ENCODE data around the gene NDUFA6. TPM values are rescaled to one million over a fixed set of nuclear protein-coding genes. Genes with fewer than 3 reads are reported as not detected.
"Not testable (repeated sequence)": the region's sequence is repeated elsewhere in the genome, so short reads cannot be mapped to it uniquely, and the experiment has no call there.

Gene NDUFA6
- total RNA-seq (2014; rRNA removed; shearing (Covaris generic)) (56.3 and 63.2 TPM in 2 replicates), polyA plus RNA-seq (2016; fragmentation: Nextera tagmentation; extraction: Ambion mirVana) (180 TPM in 2 replicates)

DNA sequence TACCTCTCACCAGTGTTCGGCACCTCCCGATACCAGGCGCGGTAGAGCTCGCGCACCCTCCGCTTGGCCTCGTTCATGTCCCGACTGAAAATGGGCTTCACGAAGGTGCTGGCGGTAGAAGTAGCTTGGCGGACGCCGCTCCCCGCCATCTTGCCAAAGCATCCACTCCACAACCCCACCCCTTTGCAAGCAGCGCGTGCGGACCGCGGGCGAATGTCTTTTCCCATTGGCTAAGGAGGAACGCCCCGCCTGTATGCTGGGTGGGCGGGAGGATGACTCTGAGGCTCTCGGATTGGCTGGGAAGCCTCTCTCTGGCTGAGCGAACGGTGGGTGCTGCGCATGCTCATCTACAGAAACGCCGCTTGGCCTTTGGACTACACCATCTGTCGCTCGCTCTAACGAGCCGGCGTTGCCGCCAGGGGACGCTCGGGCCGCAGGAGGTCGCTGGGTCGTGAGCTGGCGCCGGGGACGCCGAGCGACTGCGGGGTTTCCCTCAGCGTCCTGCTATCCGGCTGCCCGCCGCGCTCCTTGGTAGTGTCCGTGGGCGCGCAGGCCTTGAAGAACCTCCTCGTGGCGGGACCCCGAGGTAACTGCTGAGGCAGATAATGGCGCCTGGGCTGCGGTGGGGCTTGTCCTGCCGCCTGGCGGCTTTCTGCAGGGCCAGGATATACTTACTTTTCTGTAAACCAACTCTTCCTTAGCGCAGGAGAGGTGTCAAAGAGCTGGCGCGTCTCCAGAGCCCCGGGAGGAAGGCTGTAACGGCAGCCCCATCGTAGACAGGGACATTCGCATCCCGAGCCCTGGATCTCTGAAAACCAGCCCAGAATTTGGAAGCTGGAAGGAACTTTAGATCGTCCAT lies at the start of gene NDUFA6:
Gene NDUFA6 (minus strand): TSS at position 177 of the 859 bp plus-strand sequence. CDS start 28 bp downstream, at position 149.
- Histone ChIP-seq H3F3A (ENCODE audit: insufficient read depth) (0 out of 2 replicates have a peak, but pooled peaks cover 12% of the 10 kb centered on the region), H4K20me1 (ENCODE audit: insufficient read depth) (no peaks in the 10 kb centered on the region; the same call in 1 of the 2 replicates), H3K4me3 (peak within 1 kb of the TSS; percentile 95), H3K4me2 (ENCODE audit: unreplicated experiment) (peak within 1 kb of the TSS; percentile 90), H3K36me3 (ENCODE audit: low read depth) (peaks cover 9% of the 10 kb centered on the region), H3K9ac (peak within 1 kb of the TSS; percentile 97), H3K27me3 (replicated peaks; ENCODE audit: insufficient read depth) (no peaks in the 10 kb centered on the region), H3K79me2 (ENCODE audit: insufficient read depth) (peaks cover 40% of the 10 kb centered on the region), H3K4me1 (ENCODE audit: insufficient read depth) (0 out of 2 replicates have a peak, but pooled peaks cover 3% of the 10 kb centered on the region), H3K9me3 (ENCODE audit: low read depth) (no peaks in the 10 kb centered on the region), H3K9me2 (ENCODE audit: insufficient read depth) (no peaks in the 10 kb centered on the region), H2AFZ (peak within 1 kb of the TSS; percentile 95), H3K27ac (peak within 1 kb of the TSS; percentile 94)
- WGBS, 2 experiments (ENCODE audit: low coverage in 1 of 2, low lambda C conversion rate in 2 of 2, missing lambda C conversion rate in 2 of 2): 1 to 2% methylated on average over 47 to 71 of the region's 71 CpGs
- in situ Hi-C loops (cut with MboI): loop anchor here (10.0 kb wide), 1 partner anchor 344 kb away; the partner anchor contains the start of gene NFAM1
- TF ChIP-seq EZH2phosphoT487 (IDR thresholded peaks at IDR 0.05; ENCODE audit: insufficient read depth, low read depth) (no peak), EZH2 (IDR thresholded peaks at IDR 0.05; ENCODE audit: insufficient read depth, poor library complexity, severe bottlenecking) (no peak)
- peak; percentile 100 for DNase-seq

DNA sequence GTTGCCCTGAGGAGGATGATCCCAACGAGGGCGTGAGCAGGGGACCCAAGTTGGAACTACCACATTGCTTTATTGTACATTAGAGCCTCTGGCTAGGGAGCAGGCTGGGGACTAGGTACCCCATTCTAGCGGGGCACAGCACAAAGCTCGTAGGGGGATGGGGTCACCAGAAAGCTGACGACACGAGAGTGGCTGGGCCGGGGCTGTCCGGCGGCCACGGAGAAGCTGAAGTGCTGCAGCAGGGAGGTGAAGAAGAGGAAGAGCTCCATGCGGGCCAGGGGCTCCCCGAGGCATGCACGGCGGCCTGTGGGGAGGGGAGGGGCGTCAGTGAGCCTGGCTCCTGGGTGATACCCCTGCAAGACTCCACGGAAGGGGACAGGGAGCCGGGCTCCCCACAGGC lies 49.6 kb upstream of the NDUFA6 start:
- H3K4me3 ChIP-seq; H3K9me3 ChIP-seq (ENCODE audit: low read depth); H4K20me1 ChIP-seq (ENCODE audit: insufficient read depth); H2AFZ ChIP-seq; H3K4me2 ChIP-seq (ENCODE audit: unreplicated experiment); H3K4me1 ChIP-seq (ENCODE audit: insufficient read depth); DNase-seq; H3K27ac ChIP-seq; H3K9me2 ChIP-seq (ENCODE audit: insufficient read depth); H3K27me3 ChIP-seq (replicated peaks; ENCODE audit: insufficient read depth); H3F3A ChIP-seq (ENCODE audit: insufficient read depth); in situ Hi-C loops (cut with MboI); H3K79me2 ChIP-seq (ENCODE audit: insufficient read depth); H3K9ac ChIP-seq; H3K36me3 ChIP-seq (ENCODE audit: low read depth): not testable (repeated sequence)
- WGBS, 2 experiments (ENCODE audit: low coverage in 1 of 2, low lambda C conversion rate in 2 of 2, missing lambda C conversion rate in 2 of 2): 85 to 94% methylated on average over 9 to 15 of the region's 17 CpGs

DNA sequence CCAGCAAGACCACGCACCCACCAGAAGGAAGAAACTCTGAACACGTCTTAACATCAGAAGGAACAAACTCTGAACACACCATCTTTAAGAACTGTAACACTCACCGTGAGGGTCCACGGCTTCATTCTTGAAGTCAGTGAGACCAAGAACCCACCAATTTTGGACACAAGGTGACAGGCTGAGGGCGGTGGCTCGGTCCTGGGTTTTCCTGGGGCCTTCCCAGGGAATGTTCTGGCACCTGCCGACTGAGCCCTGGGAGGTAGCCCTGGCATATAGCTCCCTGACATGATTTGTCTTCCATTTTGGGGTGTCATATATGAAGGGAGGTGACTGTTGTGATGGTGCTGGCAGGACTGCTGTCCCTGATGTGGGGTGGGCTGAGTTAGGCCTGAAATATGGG lies 48.9 kb upstream of the NDUFA6 start:
- H2AFZ ChIP-seq; in situ Hi-C loops (cut with MboI): not testable (repeated sequence)

GRCh38 chr22:42138972-42139371 lies 48.4 kb upstream of the NDUFA6 start:
- H3F3A ChIP-seq (ENCODE audit: insufficient read depth): no peaks in the 10 kb centered on the region
- DNase-seq: no peak
- H3K9ac ChIP-seq: no peak overlapping the region
- no peak overlapping the region for H3K27ac ChIP-seq
- H3K36me3 ChIP-seq (ENCODE audit: low read depth): no peaks in the 10 kb centered on the region
- no peaks in the 10 kb centered on the region for H3K27me3 ChIP-seq (replicated peaks; ENCODE audit: insufficient read depth)
- no peak overlapping the region for H3K4me2 ChIP-seq (ENCODE audit: unreplicated experiment)
- 96 to 98% methylated on average over 2 of the region's 2 CpGs for WGBS, 2 experiments (ENCODE audit: low coverage in 1 of 2, low lambda C conversion rate in 2 of 2, missing lambda C conversion rate in 2 of 2)
- no peaks in the 10 kb centered on the region for H3K79me2 ChIP-seq (ENCODE audit: insufficient read depth)
- no peaks in the 10 kb centered on the region for H4K20me1 ChIP-seq (ENCODE audit: insufficient read depth)
- H3K9me3 ChIP-seq (ENCODE audit: low read depth): no peaks in the 10 kb centered on the region
- no peak overlapping the region for H3K4me3 ChIP-seq
- no peaks in the 10 kb centered on the region for H3K4me1 ChIP-seq (ENCODE audit: insufficient read depth)
- TF ChIP-seq EZH2phosphoT487 (IDR thresholded peaks at IDR 0.05; ENCODE audit: insufficient read depth, low read depth) (no peak), EZH2 (IDR thresholded peaks at IDR 0.05; ENCODE audit: insufficient read depth, poor library complexity, severe bottlenecking) (no peak)
- no peaks in the 10 kb centered on the region for H3K9me2 ChIP-seq (ENCODE audit: insufficient read depth)
- in situ Hi-C loops (cut with MboI): no loop called here
- no peak overlapping the region for H2AFZ ChIP-seq

More for the DNA sequence above, 48.9 kb upstream of the NDUFA6 start:
- not testable (repeated sequence) for H4K20me1 ChIP-seq (ENCODE audit: insufficient read depth); H3K9me3 ChIP-seq (ENCODE audit: low read depth); H3K4me2 ChIP-seq (ENCODE audit: unreplicated experiment); H3K27me3 ChIP-seq (replicated peaks; ENCODE audit: insufficient read depth); DNase-seq; H3K9ac ChIP-seq; H3K4me3 ChIP-seq; H3K36me3 ChIP-seq (ENCODE audit: low read depth); H3K9me2 ChIP-seq (ENCODE audit: insufficient read depth); H3K79me2 ChIP-seq (ENCODE audit: insufficient read depth); H3K4me1 ChIP-seq (ENCODE audit: insufficient read depth); H3F3A ChIP-seq (ENCODE audit: insufficient read depth); H3K27ac ChIP-seq
- 97 to 98% methylated on average over 7 of the region's 7 CpGs for whole genome bisulfite sequencing, 2 experiments (ENCODE audit: low coverage in 1 of 2, low lambda C conversion rate in 2 of 2, missing lambda C conversion rate in 2 of 2)

All from GM23248 (cell line).